GM12801 (cell line): ENCODE data around the gene CCDC183.

Experiments
- CTCF ChIP-seq: IDR thresholded peaks from one replicate; pipeline ENCODE4 v1.5.1; 2011; ENCODE audit warnings: control low read depth; ENCODE audit not compliant: insufficient read length; ENCODE audit errors: extremely low read depth

CCDC183 gene

GRCh38 chr9:136848393-136849037 lies 52.4 kb downstream of the CCDC183 start:
- TF ChIP-seq CTCF: no peak

DNA sequence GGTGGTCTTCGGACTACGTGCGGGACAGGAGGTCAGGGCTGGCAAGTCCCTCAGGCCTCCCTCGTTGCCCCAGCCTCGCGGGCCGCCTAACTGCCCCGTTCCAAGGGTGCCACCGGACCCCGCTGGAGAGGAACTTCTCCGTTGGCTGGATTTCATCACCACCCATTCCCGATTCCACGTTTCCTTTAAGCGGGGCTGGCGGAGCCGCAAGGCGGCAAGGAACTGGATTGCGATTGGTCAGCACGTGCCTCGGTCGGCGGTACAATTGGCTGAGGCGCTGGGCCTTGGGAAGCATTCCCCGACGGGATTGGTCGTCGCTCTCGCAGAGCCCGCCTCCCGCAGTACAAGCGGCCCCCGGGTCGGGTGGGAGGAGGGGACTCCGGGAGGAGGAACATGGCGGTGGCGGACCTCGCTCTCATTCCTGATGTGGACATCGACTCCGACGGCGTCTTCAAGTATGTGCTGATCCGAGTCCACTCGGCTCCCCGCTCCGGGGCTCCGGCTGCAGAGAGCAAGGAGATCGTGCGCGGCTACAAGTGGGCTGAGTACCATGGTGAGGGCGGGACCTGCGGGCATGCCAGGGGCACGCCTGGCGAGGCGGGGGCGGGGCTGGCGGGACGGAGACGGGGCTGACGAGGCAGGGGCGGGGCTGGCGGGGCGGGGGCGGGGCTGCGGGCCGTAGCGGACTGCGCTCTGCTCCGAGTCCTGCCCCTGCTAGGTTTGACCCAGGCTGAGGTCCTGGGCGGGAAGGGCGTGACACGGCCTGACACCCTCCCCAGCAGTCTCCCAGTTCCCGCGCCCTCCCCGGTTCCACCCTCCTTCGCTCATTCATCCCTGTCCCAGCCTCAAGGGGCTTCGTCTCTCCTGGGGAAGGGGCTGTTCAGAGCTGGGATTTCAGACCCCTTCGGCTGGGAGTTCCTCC lies 53.2 kb downstream of the CCDC183 start, which contains the start of gene PHPT1:
Gene PHPT1 (plus strand): TSS at position 372 of the 922 bp plus-strand sequence. CDS start 22 bp downstream, at position 394.
- no peak for TF ChIP-seq CTCF

DNA sequence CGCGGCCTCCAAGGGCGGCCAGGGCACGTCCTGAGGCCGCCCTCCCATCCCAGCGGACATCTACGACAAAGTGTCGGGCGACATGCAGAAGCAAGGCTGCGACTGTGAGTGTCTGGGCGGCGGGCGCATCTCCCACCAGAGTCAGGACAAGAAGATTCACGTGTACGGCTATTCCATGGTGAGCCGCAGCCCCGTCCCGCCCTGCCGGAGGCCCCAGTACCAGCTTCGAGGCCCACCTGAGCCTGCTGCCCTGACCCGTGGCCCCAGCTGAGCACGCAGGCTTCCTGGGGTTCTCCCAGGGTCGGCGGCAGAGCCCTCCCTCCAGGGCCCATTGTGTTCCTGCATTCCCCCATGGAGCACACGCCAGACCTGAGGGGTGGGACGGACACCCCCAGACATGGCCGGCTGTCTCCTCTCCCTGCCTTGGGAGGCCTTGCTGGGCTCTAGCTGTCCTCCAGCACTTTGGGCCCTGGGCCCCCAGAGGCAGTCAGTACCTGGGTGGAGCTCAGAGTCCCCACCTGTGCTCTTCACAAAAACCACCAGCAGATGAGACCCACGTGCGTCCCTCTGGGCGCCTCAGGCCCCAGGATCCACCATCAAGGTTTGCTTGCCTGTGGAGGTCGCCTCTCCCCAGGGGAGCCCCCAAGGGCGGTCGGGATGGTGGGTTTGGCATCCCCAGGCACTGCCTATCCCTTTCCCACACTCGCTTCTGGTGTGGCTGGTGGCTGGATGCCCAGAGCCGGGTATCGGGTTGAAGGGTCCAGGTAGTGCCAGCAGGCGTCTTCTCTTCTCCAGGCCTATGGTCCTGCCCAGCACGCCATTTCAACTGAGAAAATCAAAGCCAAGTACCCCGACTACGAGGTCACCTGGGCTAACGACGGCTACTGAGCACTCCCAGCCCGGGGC lies 54.1 kb downstream of the CCDC183 start:
- no peak for TF ChIP-seq CTCF

DNA sequence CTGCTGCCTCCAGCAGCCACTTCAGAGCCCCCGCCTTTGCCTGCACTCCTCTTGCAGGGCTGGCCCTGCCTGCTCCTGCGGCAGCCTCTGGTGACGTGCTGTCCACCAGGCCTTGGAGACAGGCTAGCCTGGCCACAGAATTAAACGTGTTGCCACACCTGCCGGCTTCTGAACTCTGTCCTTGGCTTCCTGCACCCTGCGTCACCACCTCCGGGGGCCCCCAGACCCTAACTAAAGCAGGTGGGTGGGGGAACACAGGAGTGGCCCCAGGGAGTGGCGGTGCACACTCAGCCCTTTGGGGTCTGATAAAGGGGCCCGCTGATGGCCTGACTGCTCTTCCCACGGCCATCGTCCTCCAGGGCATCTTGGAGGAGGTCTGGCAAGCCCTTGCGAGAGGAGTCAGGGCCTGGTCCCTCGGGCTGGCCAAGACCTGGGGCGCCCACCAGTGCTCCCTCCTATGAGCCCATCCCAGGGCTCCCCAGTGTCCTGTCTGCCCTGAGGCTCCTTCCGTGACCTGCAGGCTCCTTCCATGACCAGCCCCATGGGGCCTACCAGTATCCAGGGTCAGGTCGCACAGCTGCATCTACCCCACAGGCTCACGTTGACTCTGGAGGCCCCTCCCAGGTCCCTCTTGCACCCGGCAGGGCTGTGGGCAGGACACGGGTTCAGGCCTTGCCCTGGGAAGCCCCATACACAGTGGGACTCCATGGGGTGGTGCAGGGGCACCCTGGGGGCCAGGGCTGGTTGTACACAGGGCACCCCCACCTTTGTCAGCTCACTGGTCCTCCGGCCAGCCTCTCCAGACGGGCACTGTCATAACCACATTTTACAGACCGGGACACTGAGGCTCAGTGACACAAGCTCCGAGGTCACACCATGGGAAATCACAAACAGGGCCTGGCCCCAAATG lies 55.0 kb downstream of the CCDC183 start:
- no peak for TF ChIP-seq CTCF

DNA sequence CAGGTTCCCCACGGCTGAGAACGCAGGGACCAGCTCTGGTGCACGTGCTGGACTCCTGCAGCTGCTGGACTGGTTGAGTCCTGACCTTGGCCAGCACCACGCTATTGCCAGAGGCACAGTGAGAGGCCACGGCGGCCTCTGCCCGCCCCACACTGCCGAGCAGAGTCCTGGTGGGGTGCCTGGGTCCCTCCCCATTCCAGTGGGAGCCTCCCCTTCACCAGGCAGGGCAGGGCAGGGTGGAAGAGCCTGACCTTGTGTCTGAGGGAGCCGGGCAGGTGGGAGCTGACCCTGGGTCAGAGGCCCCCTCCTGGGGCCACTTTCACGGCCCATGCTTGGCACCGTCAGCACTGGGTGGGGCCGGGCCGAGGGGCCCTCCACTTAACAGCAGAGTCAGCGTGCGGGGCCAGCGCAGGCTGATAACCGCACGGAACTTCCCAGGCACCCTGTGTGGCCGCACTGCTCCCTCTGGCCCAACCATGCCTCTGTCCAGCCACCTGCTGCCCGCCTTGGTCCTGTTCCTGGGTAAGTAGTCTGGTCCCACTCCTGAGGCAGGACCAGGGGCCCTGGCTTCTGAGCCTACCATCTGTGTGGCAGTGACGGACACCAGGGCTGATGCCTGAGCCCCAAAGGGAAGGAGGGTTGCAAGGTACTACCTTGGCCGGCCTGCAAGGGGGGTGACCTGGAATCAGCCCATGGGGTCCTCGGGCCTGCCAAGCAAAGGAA lies 56.0 kb downstream of the CCDC183 start, which contains the start of gene MAMDC4:
Gene MAMDC4 (plus strand): TSS at position 406 of the 723 bp plus-strand sequence. CDS start 71 bp downstream, at position 477.
- TF ChIP-seq CTCF: no peak
